GM12872 (cell line): ENCODE data around the gene ADRA2A.

Experiments used
- TF ChIP-seq, protein P1 (sequence below): IDR thresholded peaks from 3 replicates; pipeline ENCODE4 v1.5.1; 2011; ENCODE audit warnings: low read depth, mild to moderate bottlenecking, low read length, moderate library complexity; ENCODE audit not compliant: insufficient read depth

The ADRA2A gene

DNA sequence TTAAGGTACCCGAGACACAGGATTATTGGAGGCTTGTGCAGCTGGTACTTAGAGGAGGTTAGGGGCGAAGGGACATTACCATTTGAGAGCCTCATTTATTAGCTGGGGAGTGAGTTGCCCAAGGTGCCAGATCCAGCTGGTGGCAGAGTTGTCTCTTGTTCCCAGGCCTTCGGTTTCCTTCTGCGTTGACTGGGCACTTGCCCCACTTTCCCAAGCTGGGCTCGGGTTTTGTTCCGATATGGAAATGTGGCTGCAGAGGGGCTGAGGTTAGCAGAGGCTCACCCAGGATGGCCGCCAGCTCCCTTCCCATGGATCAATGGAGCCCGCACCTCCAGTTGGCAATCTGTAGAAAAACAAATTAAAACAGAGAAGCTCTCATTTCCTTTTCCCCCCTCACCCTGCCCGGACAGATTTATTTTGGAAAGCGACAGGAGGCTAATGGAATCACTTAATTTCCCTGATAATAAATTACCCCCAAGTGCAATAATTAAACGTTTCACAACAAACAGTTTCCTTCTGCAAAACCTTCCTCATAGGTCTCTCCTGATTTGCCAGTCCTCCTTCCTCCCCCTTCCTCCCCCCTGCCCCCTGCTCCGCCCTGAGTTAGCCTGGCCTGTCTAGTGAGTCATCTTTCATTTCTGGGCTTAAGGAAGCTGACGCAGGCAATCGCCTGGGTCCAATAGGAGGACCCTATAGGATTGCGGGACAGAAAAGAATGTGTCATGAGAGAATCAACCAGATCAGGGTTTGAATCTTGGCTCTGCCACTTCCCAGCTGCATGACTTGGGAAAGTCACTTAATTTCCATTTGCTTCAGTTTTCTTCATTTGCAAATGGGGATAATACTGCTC lies 51.7 kb downstream of the ADRA2A start:
- TF ChIP-seq, protein P1, sequence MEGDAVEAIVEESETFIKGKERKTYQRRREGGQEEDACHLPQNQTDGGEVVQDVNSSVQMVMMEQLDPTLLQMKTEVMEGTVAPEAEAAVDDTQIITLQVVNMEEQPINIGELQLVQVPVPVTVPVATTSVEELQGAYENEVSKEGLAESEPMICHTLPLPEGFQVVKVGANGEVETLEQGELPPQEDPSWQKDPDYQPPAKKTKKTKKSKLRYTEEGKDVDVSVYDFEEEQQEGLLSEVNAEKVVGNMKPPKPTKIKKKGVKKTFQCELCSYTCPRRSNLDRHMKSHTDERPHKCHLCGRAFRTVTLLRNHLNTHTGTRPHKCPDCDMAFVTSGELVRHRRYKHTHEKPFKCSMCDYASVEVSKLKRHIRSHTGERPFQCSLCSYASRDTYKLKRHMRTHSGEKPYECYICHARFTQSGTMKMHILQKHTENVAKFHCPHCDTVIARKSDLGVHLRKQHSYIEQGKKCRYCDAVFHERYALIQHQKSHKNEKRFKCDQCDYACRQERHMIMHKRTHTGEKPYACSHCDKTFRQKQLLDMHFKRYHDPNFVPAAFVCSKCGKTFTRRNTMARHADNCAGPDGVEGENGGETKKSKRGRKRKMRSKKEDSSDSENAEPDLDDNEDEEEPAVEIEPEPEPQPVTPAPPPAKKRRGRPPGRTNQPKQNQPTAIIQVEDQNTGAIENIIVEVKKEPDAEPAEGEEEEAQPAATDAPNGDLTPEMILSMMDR, result no peak

DNA sequence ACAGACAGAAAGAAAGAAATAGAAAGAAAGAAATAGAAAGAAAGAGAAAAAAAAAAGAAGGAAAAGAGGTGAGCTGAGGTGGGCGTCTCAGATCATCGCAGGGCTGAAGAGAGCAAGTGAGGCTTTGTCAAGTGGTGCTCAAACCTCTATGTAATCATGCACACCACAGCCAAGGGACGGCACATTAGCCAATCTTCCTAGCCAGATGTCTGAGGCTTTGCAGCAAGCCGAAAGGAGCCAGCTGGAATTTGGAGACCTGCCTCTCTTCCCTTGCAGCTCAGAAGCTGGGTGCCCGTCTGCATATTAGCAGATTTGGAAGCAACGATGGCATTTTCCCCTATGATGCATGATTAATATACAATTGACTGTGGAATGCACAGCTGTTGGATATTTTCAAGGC lies 52.5 kb downstream of the ADRA2A start:
- TF ChIP-seq, protein P1, result no peak

DNA sequence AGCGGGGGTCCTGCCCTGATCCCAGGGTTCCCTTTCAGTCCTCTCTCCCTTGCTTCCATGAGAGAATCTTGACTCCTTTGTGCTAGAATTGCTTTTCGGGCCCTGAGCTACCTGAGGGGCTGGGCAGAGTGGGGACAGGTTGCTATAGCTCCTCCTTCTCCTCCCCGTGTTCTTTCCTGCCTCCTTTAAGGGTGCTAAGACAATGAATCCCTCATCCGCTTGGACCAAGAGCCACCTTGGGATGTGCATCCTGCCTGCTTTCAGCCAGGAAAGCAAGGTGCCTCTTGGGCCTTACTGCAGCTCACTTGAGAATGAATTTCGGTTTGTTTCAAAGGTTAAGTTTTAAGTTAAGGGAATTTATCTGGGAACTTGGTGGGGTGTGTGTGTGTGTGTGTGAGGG lies 53.6 kb downstream of the ADRA2A start:
- TF ChIP-seq, protein P1, result no peak
